HepG2 (cell line): Measurements from ENCODE around the gene FAM50A. TPM values are rescaled to one million over a fixed set of nuclear protein-coding genes. Genes with fewer than 3 reads are reported as not detected.

ENCODE experiments used
- CERS6 ChIP-seq: sonication (generic); formaldehyde crosslinking; IDR thresholded peaks from 2 replicates; pipeline ENCODE4 v1.5.0; 2020; ENCODE audit warnings: missing genetic modification reagents
- FOXC1 ChIP-seq: sonication (generic); formaldehyde crosslinking; IDR thresholded peaks from 2 replicates; pipeline ENCODE4 v1.8.0; 2022; ENCODE audit warnings: mild to moderate bottlenecking, missing genetic modification reagents, borderline replicate concordance
- IKZF5 ChIP-seq: IDR thresholded peaks from 2 replicates; pipeline ENCODE4 v1.6.1; 2018; ENCODE audit warnings: missing genetic modification reagents, mild to moderate bottlenecking, missing compliant biosample characterization
- KDM5B ChIP-seq: sonication (generic); formaldehyde crosslinking; IDR thresholded peaks from 2 replicates; pipeline ENCODE4 v1.4.0; 2020; ENCODE audit warnings: missing genetic modification reagents, mild to moderate bottlenecking, borderline replicate concordance
- KIAA2018 ChIP-seq: sonication (generic); formaldehyde crosslinking; IDR thresholded peaks from 2 replicates; pipeline ENCODE4 v1.5.0; 2020; ENCODE audit warnings: mild to moderate bottlenecking, missing genetic modification reagents, borderline replicate concordance
- NCOA1 ChIP-seq: sonication (generic); formaldehyde crosslinking; IDR thresholded peaks from 2 replicates; pipeline ENCODE4 v1.9.0; 2021; ENCODE audit warnings: missing genetic modification reagents
- RNF2 ChIP-seq: fragments of 450-650 bp; conservative IDR thresholded peaks from 2 replicates; pipeline ENCODE4 v1.6.1; 2016; ENCODE audit warnings: low read depth
- SP2 ChIP-seq: sonication (generic); formaldehyde crosslinking; IDR thresholded peaks from 2 replicates; pipeline ENCODE4 v1.5.1; 2020; ENCODE audit warnings: mild to moderate bottlenecking, missing genetic modification reagents
- ZBTB33 ChIP-seq: sonication (generic); formaldehyde crosslinking; IDR thresholded peaks from 2 replicates; pipeline ENCODE4 v1.4.0; 2020; ENCODE audit warnings: missing genetic modification reagents
- ZNF281 ChIP-seq: sonication (generic); formaldehyde crosslinking; IDR thresholded peaks from 2 replicates; pipeline ENCODE4 v1.4.0; 2020; ENCODE audit warnings: missing genetic modification reagents, borderline replicate concordance
- ZSCAN9 ChIP-seq: IDR thresholded peaks from 2 replicates; pipeline ENCODE4 v1.6.1; 2016; ENCODE audit warnings: borderline replicate concordance
- polyA plus RNA-seq, 8 experiments: library from polyadenylated mRNA; depleted of rRNA in 3 of 8; stranded (reverse) in 7 of 8; unstranded in 1 of 8; fragments of >200 nt; fragmentation: Illumina TruSeq in 4 of 8; extraction: Trizol in 4 of 8; gene quantifications; 2 replicates each; pipeline versions ENCODE4 v1.2.1 to v1.2.3, GENCODE V29; 2011 to 2016; ENCODE audit warnings: low read depth in 4 of 8, missing spikeins in 1 of 8, mixed read lengths in 1 of 8; ENCODE audit not compliant: insufficient read depth in 1 of 8
- total RNA-seq, 5 experiments: library from RNA; depleted of rRNA; stranded (reverse); fragments of >200 nt; fragmentation: Illumina TruSeq; extraction: Trizol; gene quantifications; 2 replicates each; pipeline ENCODE4 v1.2.3, GENCODE V29; 2016; ENCODE audit warnings: low read depth in 1 of 5

FAM50A gene
- total and polyA plus RNA-seq, 2 of the 13 experiments (the other 11 are each of a cell fraction or from before 2014, with no cell fraction given): 30.7 to 40.7 TPM

GRCh38 chrX:154478728-154479622, 35.0 kb downstream of the FAM50A start, which contains the start of gene LAGE3 (continued):
- 0 out of 2 replicates have a peak, but pooled peaks have one; percentile 36 for TF ChIP-seq ZSCAN9 (CRISPR knock-in tag)
- 0 out of 2 replicates have a peak, but pooled peaks have one; percentile 42 for TF ChIP-seq IKZF5 (CRISPR knock-in tag)
- peak; percentile 59 for TF ChIP-seq ZBTB33
- TF ChIP-seq SP2 (CRISPR knock-in tag): 0 out of 2 replicates have a peak, but pooled peaks have one; percentile 30
- no peak for TF ChIP-seq NCOA1 (CRISPR knock-in tag)
- no peak for TF ChIP-seq KIAA2018 (CRISPR knock-in tag)
- no peak for TF ChIP-seq FOXC1 (CRISPR knock-in tag)
- TF ChIP-seq ZNF281 (CRISPR knock-in tag): no peak
- peak; percentile 85; the same call in 1 of the 2 replicates for TF ChIP-seq KDM5B (CRISPR knock-in tag)
- TF ChIP-seq CERS6: no peak
- 0 out of 2 replicates have a peak, but pooled peaks have one; percentile 71 for TF ChIP-seq RNF2
